Naive thymus-derived CD8-positive, alpha-beta T cell (primary cell): ENCODE results near the gene DOP1A. TPM values are rescaled to one million over a fixed set of nuclear protein-coding genes. Genes with fewer than 3 reads are reported as not detected.
"Not testable (repeated sequence)": the region's sequence is repeated elsewhere in the genome, so short reads cannot be mapped to it uniquely, and the experiment has no call there.

ENCODE experiments used
- ATAC-seq, 2 donors: fragments of 150-1000 bp; cut with Tn5 transposase in 1 of 2; sonication (Bioruptor Pico), chemical (Tn5 transposase) in 1 of 2; 1 replicate in 1 of 2; 2 replicates in 1 of 2; pipeline ENCODE4 v1.10.0; 2021; ENCODE audit warnings: mild to moderate bottlenecking in 2 of 2, moderate library complexity in 2 of 2
- POLR2A ChIA-PET: fragments of 350-600 bp; sonication (Branson Sonifier 250); formaldehyde crosslinking; loops from one replicate; lab custom pipeline; 2021; ENCODE audit warnings: antibody characterized with exemption; lab: Charles Lee
- DNase-seq, 10 donors: peaks; one replicate each; pipeline versions ENCODE4 v3.0.0 to v3.0.0-alpha.2; 2020 to 2022
- H3K27ac Mint-ChIP-seq, 10 donors: one replicate each; pipeline ENCODE4 v1.8.0; 2020 to 2022; ENCODE audit warnings: mild to moderate bottlenecking in 10 of 10, mixed read lengths in 10 of 10, moderate library complexity in 4 of 10, inconsistent platforms in 1 of 10
- H3K27me3 Mint-ChIP-seq, 5 donors: one replicate each; pipeline ENCODE4 v1.8.0; 2021 to 2022; ENCODE audit warnings: mixed read lengths in 5 of 5
- H3K36me3 Mint-ChIP-seq, 3 donors: one replicate each; pipeline ENCODE4 v1.8.0; 2020 to 2022; ENCODE audit warnings: mixed read lengths in 3 of 3, mild to moderate bottlenecking in 2 of 3, inconsistent platforms in 1 of 3
- H3K4me1 Mint-ChIP-seq, 4 donors: one replicate each; pipeline ENCODE4 v1.8.0; 2021 to 2022; ENCODE audit warnings: mixed read lengths in 4 of 4
- H3K4me3 Mint-ChIP-seq, 10 donors: one replicate each; pipeline ENCODE4 v1.8.0; 2020 to 2022; ENCODE audit warnings: mild to moderate bottlenecking in 10 of 10, mixed read lengths in 10 of 10, moderate library complexity in 6 of 10, inconsistent platforms in 1 of 10
- H3K9me3 Mint-ChIP-seq, 9 donors: one replicate each; pipeline ENCODE4 v1.8.0; 2020 to 2022; ENCODE audit warnings: mixed read lengths in 9 of 9, mild to moderate bottlenecking in 3 of 9, inconsistent platforms in 1 of 9, moderate library complexity in 1 of 9
- polyA plus RNA-seq, 3 donors: library from polyadenylated mRNA; unstranded; fragments of 300-500 nt; fragmentation: Illumina TruSeq; gene quantifications; one replicate each; pipeline ENCODE4 v1.2.3, GENCODE V29; 2021
- total RNA-seq, 8 experiments: library from RNA in 2 of 8; stranded (reverse) in 2 of 8; gene quantifications; one replicate each; pipeline ENCODE4 v1.2.3 and lab custom pipeline; 2021 to 2026

Gene DOP1A
- total and polyA plus RNA-seq, 5 experiments from 2014 or later = 2.2 to 33.8 (median 4.4) TPM

GRCh38 chr6:83169106-83169505 is 101.6 kb downstream of the DOP1A start:
- Mint-ChIP-seq H3K4me3 (no peak overlapping the region), H3K36me3 (peaks cover 4 to 90% (median 16%) of the 10 kb centered on the region in 3 donors), H3K27me3 (no peaks in the 10 kb centered on the region), H3K9me3 (no peaks in the 10 kb centered on the region), H3K27ac (no peak overlapping the region), H3K4me1 (no peaks in the 10 kb centered on the region)
- ATAC-seq = no peak
- no peak for DNase-seq
- POLR2A ChIA-PET = no interaction called here

DNA sequence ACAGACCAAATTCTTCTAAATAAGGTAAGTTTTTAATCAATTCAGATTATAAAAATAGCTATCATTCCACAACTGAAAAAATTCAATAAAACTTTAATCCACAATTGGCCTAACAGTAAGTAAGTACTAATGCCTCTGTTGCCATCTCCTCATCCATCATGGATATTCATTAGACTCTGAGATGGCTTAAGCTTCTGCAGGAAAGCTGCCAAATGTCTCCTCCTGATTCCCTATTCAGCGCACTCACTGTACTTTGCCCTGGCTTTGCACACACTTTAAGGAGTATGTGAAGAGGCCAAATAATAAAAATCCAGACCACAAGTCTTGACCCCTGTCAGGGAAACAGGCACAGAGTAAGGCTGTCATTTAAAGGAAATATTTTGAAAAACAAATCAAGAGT is 102.0 kb downstream of the DOP1A start:
- Mint-ChIP-seq H3K27ac (peak overlapping the region in 3 of 10 donors; percentile 38 to 77 (median 46)), H3K36me3 (peaks cover 2 to 90% (median 19%) of the 10 kb centered on the region in 3 donors), H3K4me3 (no peak overlapping the region), H3K4me1 (no peaks in the 10 kb centered on the region), H3K9me3 (no peaks in the 10 kb centered on the region), H3K27me3 (no peaks in the 10 kb centered on the region)
- ATAC-seq (no peak), DNase-seq (no peak)
- POLR2A ChIA-PET = no interaction called here

DNA sequence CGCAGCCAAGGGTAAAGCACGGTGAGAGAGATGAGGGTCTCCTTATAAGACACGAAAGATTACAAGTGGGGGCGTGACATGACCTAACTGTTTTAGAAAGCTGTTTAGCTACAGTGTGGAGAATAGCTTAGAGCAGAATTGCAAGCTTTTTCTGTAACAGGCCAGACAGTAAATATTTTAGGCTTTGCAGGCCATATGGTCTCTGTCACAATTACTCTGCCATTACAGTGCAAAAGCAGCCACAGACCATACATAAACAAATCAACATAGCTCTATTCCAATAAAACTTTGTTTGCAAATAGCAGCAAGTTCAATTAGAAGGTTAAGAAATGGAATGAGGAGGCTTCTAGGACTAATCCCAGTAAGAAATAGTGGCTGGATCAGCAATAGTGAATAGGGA is 108.8 kb downstream of the DOP1A start:
- Mint-ChIP-seq H3K4me3 (no peak overlapping the region), H3K27me3 (no peaks in the 10 kb centered on the region), H3K9me3 (no peaks in the 10 kb centered on the region), H3K27ac (peak overlapping the region in 5 of 10 donors; percentile 1 to 77 (median 13)), H3K36me3 (peaks cover 0 to 86% (median 9%) of the 10 kb centered on the region in 3 donors), H3K4me1 (peaks cover 0 to 10% (median 4%) of the 10 kb centered on the region in 4 donors)
- POLR2A ChIA-PET = no interaction called here
- DNase-seq = no peak
- ATAC-seq = no peak

- POLR2A ChIA-PET = no interaction called here
Measured at GRCh38 chr6:83180426-83180950, 113.0 kb downstream of the DOP1A start.

GRCh38 chr6:83182114-83182513 is 114.6 kb downstream of the DOP1A start:
- POLR2A ChIA-PET = no interaction called here
- DNase-seq (no peak), ATAC-seq (no peak)
- Mint-ChIP-seq H3K9me3 (no peaks in the 10 kb centered on the region), H3K27me3 (no peaks in the 10 kb centered on the region), H3K4me3 (no peak overlapping the region), H3K27ac (peak overlapping the region in 3 of 10 donors; percentile 2 to 27 (median 21)), H3K4me1 (peaks cover 0 to 27% (median 10%) of the 10 kb centered on the region in 4 donors), H3K36me3 (peaks cover 5 to 82% (median 6%) of the 10 kb centered on the region in 3 donors)

More at GRCh38 chr6:83180426-83180950, 113.0 kb downstream of the DOP1A start:
- Mint-ChIP-seq H3K9me3 (no peaks in the 10 kb centered on the region), H3K36me3 (peaks cover 5 to 81% (median 6%) of the 10 kb centered on the region in 3 donors), H3K27ac (no peak overlapping the region), H3K4me3 (no peak overlapping the region), H3K4me1 (peaks cover 0 to 21% (median 10%) of the 10 kb centered on the region in 4 donors), H3K27me3 (no peaks in the 10 kb centered on the region)
- DNase-seq (no peak), ATAC-seq (no peak)

DNA sequence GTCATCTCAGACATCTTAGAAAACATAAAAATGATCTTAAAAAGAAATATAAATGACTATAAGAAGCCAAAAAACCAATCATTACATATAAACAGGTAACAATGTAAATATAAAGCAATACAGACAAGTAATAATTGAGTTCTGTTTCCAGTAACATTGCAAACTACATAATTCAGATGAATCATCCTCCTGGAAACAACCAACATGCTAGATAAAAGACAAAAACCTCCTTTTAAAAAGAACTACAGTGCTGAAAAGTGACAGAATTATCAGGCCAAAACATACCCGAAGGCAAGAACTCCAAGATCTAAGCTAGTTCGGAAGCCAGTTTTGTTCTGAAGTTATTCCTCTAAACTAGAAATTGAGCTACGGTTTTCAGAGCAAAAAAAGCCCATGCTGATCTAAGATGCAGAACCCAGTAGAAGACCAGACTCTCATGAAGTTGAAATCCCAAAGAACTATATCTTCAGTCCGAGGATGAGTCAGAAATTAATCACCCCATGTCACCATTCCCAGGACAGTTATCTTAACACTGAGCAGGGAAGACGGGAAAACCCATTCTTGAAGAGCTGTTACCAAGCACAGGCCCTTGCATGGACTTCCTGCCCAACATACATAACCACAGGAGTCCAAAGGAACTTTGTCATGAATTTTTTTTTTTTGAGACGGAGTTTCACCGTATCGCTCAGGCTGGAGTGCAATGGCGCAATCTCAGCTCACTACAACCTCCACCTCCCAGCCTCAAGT is 115.8 kb downstream of the DOP1A start:
- no peak overlapping the region for H3K4me3 Mint-ChIP-seq
- no peaks in the 10 kb centered on the region for H3K27me3 Mint-ChIP-seq
- H3K27ac Mint-ChIP-seq = peak overlapping the region in 2 of 10 donors; percentile 70 to 74
- peaks cover under 1 to 27% (median 8%) of the 10 kb centered on the region in 4 donors for H3K4me1 Mint-ChIP-seq
- no peaks in the 10 kb centered on the region for H3K9me3 Mint-ChIP-seq
- POLR2A ChIA-PET = no interaction called here
- no peak for ATAC-seq
- peaks cover 5 to 82% (median 6%) of the 10 kb centered on the region in 3 donors for H3K36me3 Mint-ChIP-seq
- no peak for DNase-seq

- Mint-ChIP-seq H3K36me3 (peaks cover 5 to 77% (median 6%) of the 10 kb centered on the region in 3 donors), H3K9me3 (no peaks in the 10 kb centered on the region), H3K27ac (peak overlapping the region in 1 of 10 donors; percentile 58), H3K4me3 (no peak overlapping the region), H3K27me3 (no peaks in the 10 kb centered on the region), H3K4me1 (peaks cover 8 to 38% (median 15%) of the 10 kb centered on the region in 4 donors)
- POLR2A ChIA-PET = interaction anchor here (1.0 kb wide), 1 partner anchor 9 kb away, joined by 3 read pairs; no protein-coding TSS in a partner anchor
- ATAC-seq (no peak), DNase-seq (no peak)
Measured at GRCh38 chr6:83185096-83185495, 117.6 kb downstream of the DOP1A start.

GRCh38 chr6:83188501-83188900 is 121.0 kb downstream of the DOP1A start:
- Mint-ChIP-seq H3K27me3 (no peaks in the 10 kb centered on the region), H3K36me3 (peaks cover 0 to 52% (median 5%) of the 10 kb centered on the region in 3 donors), H3K4me1 (peaks cover 18 to 46% (median 33%) of the 10 kb centered on the region in 4 donors), H3K4me3 (no peak overlapping the region), H3K27ac (peak overlapping the region in 1 of 10 donors; percentile 65), H3K9me3 (no peaks in the 10 kb centered on the region)
- no peak for DNase-seq
- POLR2A ChIA-PET = no interaction called here
- no peak for ATAC-seq

DNA sequence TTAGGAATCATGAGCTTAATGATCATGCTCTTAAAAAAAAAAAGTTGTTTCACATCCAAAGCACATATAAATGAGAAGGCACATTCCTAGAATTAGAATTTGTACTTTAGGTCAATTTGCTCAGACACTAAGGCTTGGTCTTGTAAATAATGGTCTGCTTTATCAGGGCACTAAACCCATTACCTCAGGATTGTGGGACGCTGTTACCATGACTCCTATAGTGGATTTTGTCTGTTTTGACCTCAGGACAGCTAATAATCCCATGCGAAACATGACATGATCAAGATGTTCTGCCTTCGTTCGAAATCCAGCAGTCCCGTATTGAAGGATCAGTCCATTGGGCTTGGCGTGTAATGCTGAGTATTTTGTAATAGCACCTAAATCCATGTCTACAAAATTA is 123.2 kb downstream of the DOP1A start:
- ATAC-seq (no peak), DNase-seq (no peak)
- Mint-ChIP-seq H3K36me3 (peaks cover 0 to 32% (median 0%) of the 10 kb centered on the region in 3 donors), H3K4me3 (no peak overlapping the region), H3K27me3 (no peaks in the 10 kb centered on the region), H3K9me3 (no peaks in the 10 kb centered on the region), H3K4me1 (peaks cover 16 to 55% (median 44%) of the 10 kb centered on the region in 4 donors), H3K27ac (peak overlapping the region in 1 of 10 donors; percentile 19)
- POLR2A ChIA-PET = interaction anchor here (0.5 kb wide), 1 partner anchor 124 kb away, joined by 3 read pairs; no protein-coding TSS in a partner anchor

- POLR2A ChIA-PET = interaction anchor here (0.7 kb wide), 1 partner anchor 94 kb away, joined by 4 read pairs; no protein-coding TSS in a partner anchor
- Mint-ChIP-seq H3K36me3 (peaks cover 0 to 21% (median 0%) of the 10 kb centered on the region in 3 donors), H3K27ac (peak overlapping the region in 8 of 10 donors; percentile 12 to 98 (median 96)), H3K4me1 (peaks cover 12 to 51% (median 50%) of the 10 kb centered on the region in 4 donors), H3K4me3 (peak overlapping the region; percentile 90 to 99 (median 98))
- not testable (repeated sequence) for H3K9me3 Mint-ChIP-seq, DNase-seq, H3K27me3 Mint-ChIP-seq, ATAC-seq
Measured at GRCh38 chr6:83191974-83192373, 124.5 kb downstream of the DOP1A start.

DNA sequence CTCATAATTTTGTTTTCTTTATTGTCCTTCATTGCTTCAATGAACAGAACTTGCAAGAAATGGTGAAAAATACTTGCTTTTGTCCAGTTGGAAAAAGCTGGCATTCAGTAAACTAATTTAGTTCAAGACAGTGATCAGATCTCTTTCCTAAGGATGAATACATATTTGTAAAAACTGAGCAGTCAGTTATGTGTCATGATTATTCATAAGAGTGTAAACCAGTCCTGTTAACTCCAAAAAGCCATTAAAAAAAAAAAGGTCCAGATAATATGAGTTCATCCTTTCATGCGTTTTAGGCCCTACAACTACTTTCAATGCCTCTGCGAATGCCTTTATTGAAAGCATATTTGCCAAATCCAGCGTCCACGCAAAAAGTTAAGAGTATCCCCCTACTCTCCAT is 125.0 kb downstream of the DOP1A start:
- Mint-ChIP-seq H3K4me1 (peaks cover 12 to 51% (median 50%) of the 10 kb centered on the region in 4 donors), H3K27ac (peak overlapping the region; percentile 91 to 98 (median 97)), H3K36me3 (peaks cover 0 to 17% (median 2%) of the 10 kb centered on the region in 3 donors), H3K4me3 (peak overlapping the region; percentile 90 to 99 (median 98)), H3K9me3 (no peaks in the 10 kb centered on the region), H3K27me3 (no peaks in the 10 kb centered on the region)
- POLR2A ChIA-PET = no interaction called here
- DNase-seq = no peak
- no peak for ATAC-seq

GRCh38 chr6:83192871-83193746 is 125.6 kb downstream of the DOP1A start, which contains the start of the genes PGM3 and RWDD2A:
PGM3 (minus strand) TSS chr6:83193265; CDS start chr6:83191012, 2,253 bp downstream.
RWDD2A (plus strand) TSS chr6:83193357; CDS start chr6:83194452, 1,095 bp downstream.
- Mint-ChIP-seq H3K27me3 (no peaks in the 10 kb centered on the region), H3K4me1 (peaks cover 12 to 51% (median 50%) of the 10 kb centered on the region in 4 donors), H3K27ac (peak within 1 kb of the TSS; percentile 91 to 98 (median 97)), H3K9me3 (no peaks in the 10 kb centered on the region), H3K36me3 (peaks cover 0 to 10% (median 4%) of the 10 kb centered on the region in 3 donors), H3K4me3 (peak within 1 kb of the TSS; percentile 90 to 99 (median 98))
- ATAC-seq = peak; percentile 97 to 98
- POLR2A ChIA-PET = interaction anchor here (0.6 to 1.5 kb wide), 4 partner anchors 10 to 966 kb away, joined by 3 to 6 read pairs (median 4); partner anchors contain the start of genes DOP1A and UBE3D
- peak; percentile 86 to 93 (median 89) for DNase-seq
